DND-41 (cell line): ENCODE measurements around the gene MFNG.

ENCODE experiments used
- ATAC-seq: fragments of 200-7000 bp; cut with Tn5 transposase; 3 replicates; pipeline ENCODE4 v1.9.1; 2021; ENCODE audit warnings: low read depth; ENCODE audit not compliant: insufficient read depth
- DNase-seq: peaks from one replicate; pipeline ENCODE4 v3.0.0-alpha.2; 2020
- H2AFZ ChIP-seq: 2 replicates; pipeline ENCODE4 v1.6.0; 2012; ENCODE audit warnings: low read depth, low read length
- H3K27ac ChIP-seq: 2 replicates; pipeline ENCODE4 v1.5.1; 2012; ENCODE audit warnings: low read length, inconsistent platforms
- H3K27me3 ChIP-seq: fragments of 200-600 bp; sonication (generic); 2 replicates; pipeline ENCODE4 v1.6.0; 2012; ENCODE audit warnings: low read length, mild to moderate bottlenecking, inconsistent platforms; ENCODE audit not compliant: insufficient read depth, poor library complexity
- H3K36me3 ChIP-seq: 2 replicates; pipeline ENCODE4 v1.5.1; 2012; ENCODE audit warnings: low read length, inconsistent platforms; ENCODE audit not compliant: insufficient read depth
- H3K4me1 ChIP-seq: 2 replicates; pipeline ENCODE4 v1.5.1; 2012; ENCODE audit warnings: mild to moderate bottlenecking, low read length; ENCODE audit not compliant: insufficient read depth
- H3K4me2 ChIP-seq: 2 replicates; pipeline ENCODE4 v1.6.0; 2012; ENCODE audit warnings: mild to moderate bottlenecking, moderate library complexity, low read length, inconsistent platforms; ENCODE audit not compliant: insufficient read depth
- H3K4me3 ChIP-seq, 2 experiments: fragments of 200-600 bp in 1 of 2; shearing (Covaris generic) in 1 of 2; 2 replicates each; pipeline ENCODE4 v1.5.1; 2012 to 2016; ENCODE audit warnings: inconsistent platforms in 2 of 2, low read length in 2 of 2, mild to moderate bottlenecking in 2 of 2, low read depth in 1 of 2, moderate library complexity in 1 of 2
- H3K79me2 ChIP-seq: 2 replicates; pipeline ENCODE4 v1.6.0; 2012; ENCODE audit warnings: low read length, inconsistent platforms; ENCODE audit not compliant: insufficient read depth
- H3K9ac ChIP-seq: 2 replicates; pipeline ENCODE4 v1.6.0; 2012; ENCODE audit warnings: low read depth, mild to moderate bottlenecking, inconsistent platforms, low read length, moderate library complexity
- H3K9me3 ChIP-seq: 2 replicates; pipeline ENCODE4 v1.5.1; 2012; ENCODE audit warnings: low read length, moderate library complexity, mild to moderate bottlenecking, inconsistent platforms; ENCODE audit not compliant: insufficient read depth, severe bottlenecking
- H4K20me1 ChIP-seq: 2 replicates; pipeline ENCODE4 v1.6.0; 2012; ENCODE audit warnings: low read length; ENCODE audit not compliant: insufficient read depth
- EZH2 ChIP-seq: IDR thresholded peaks from 3 replicates; pipeline ENCODE4 v1.6.1; 2012; ENCODE audit warnings: borderline replicate concordance, low read depth, mild to moderate bottlenecking, moderate library complexity, low read length, inconsistent platforms; ENCODE audit not compliant: severe bottlenecking
- TF ChIP-seq, protein P1 (sequence below): IDR thresholded peaks from 2 replicates; pipeline ENCODE4 v1.5.1; 2012; ENCODE audit warnings: borderline replicate concordance, low read length, moderate library complexity, mild to moderate bottlenecking; ENCODE audit not compliant: poor library complexity, severe bottlenecking; ENCODE audit errors: extremely low read depth

The MFNG gene

DNA sequence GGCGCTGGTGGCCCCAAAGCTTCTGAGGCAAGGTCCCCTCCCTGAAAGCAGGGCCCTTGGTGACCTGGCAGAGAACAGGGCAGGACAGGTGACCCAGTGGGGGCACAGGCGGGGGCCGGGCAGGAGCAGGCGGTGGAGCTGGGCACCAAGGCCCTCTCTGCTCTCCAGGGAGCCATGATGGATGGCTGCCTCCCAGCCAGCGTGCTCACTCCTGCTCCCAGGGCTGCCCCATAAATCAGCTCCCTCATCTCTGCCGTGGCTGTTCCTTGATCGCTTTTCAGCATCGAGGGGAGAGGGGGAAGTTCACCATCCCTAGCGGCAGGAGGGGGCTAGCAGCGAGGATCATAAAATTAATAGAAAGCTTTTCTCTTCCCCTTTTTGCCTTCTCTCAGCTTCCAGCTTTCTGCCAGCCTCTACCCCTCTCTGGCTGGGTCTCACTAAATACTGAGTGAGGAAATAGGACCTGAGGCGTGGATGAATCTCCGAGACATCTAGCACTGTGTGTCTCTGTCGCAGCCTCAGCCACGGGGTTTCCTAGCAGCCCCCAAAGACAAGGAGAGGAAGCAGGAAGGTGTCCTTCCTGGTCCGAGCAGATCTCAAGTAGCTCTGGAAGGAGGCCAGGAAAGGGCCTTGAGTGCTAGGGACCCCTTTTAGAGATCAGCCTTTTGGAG, 36.7 kb downstream of the MFNG start:
- no peak for DNase-seq

DNA sequence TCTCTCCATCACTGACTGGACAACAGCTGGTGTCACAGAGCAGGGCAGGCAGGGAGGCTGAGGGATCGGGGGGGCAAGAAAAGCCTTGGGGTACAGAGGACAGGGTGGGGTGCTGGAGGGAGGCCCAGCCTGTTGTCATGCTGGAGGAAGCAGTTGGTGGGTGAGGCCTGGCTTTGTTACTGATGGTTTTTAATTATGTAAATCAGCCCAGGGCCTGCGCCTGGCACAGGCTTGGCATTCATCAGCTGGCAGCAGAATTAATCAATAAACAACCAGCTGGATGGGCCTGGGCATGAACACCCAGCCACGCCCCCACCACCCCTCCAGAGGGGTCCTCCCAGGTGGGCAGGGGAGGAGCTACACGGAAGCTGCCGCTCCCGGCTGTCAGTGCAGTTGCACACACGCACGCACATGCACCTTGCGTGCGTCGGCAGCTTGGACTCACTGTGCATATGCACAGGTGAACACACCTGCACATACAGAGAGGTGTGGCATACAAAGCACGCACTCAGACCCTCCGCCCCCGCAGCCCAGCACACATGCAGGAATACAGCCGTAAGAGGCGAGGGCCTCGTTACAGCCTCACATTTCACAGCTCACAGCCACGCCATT, 37.6 kb downstream of the MFNG start:
- no peak overlapping the region for H3K27ac ChIP-seq
- no peak overlapping the region for H2AFZ ChIP-seq
- no peaks in the 10 kb centered on the region for H3K79me2 ChIP-seq
- H3K27me3 ChIP-seq = no peaks in the 10 kb centered on the region
- no peaks in the 10 kb centered on the region for H3K4me1 ChIP-seq
- no peak for ATAC-seq
- H3K9ac ChIP-seq = no peak overlapping the region
- no peaks in the 10 kb centered on the region for H3K36me3 ChIP-seq
- H4K20me1 ChIP-seq = no peaks in the 10 kb centered on the region; the same call in 1 of the 2 replicates
- no peaks in the 10 kb centered on the region for H3K9me3 ChIP-seq
- no peak overlapping the region for H3K4me2 ChIP-seq
- DNase-seq = no peak
- H3K4me3 ChIP-seq = no peak overlapping the region
- TF ChIP-seq EZH2 = no peak
- TF ChIP-seq, protein P1, sequence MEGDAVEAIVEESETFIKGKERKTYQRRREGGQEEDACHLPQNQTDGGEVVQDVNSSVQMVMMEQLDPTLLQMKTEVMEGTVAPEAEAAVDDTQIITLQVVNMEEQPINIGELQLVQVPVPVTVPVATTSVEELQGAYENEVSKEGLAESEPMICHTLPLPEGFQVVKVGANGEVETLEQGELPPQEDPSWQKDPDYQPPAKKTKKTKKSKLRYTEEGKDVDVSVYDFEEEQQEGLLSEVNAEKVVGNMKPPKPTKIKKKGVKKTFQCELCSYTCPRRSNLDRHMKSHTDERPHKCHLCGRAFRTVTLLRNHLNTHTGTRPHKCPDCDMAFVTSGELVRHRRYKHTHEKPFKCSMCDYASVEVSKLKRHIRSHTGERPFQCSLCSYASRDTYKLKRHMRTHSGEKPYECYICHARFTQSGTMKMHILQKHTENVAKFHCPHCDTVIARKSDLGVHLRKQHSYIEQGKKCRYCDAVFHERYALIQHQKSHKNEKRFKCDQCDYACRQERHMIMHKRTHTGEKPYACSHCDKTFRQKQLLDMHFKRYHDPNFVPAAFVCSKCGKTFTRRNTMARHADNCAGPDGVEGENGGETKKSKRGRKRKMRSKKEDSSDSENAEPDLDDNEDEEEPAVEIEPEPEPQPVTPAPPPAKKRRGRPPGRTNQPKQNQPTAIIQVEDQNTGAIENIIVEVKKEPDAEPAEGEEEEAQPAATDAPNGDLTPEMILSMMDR = no peak

More for the DNA sequence above, 36.7 kb downstream of the MFNG start:
- no peaks in the 10 kb centered on the region for H3K27me3 ChIP-seq
- H3K36me3 ChIP-seq = no peaks in the 10 kb centered on the region
- H3K4me2 ChIP-seq = no peak overlapping the region
- no peak overlapping the region for H3K27ac ChIP-seq
- no peak overlapping the region for H2AFZ ChIP-seq
- H3K9me3 ChIP-seq = no peaks in the 10 kb centered on the region
- no peaks in the 10 kb centered on the region for H3K4me1 ChIP-seq
- H3K9ac ChIP-seq = no peak overlapping the region
- no peaks in the 10 kb centered on the region for H3K79me2 ChIP-seq
- H3K4me3 ChIP-seq = no peak overlapping the region
- ATAC-seq = no peak
- no peak for TF ChIP-seq EZH2
- TF ChIP-seq, protein P1 = no peak
- no peaks in the 10 kb centered on the region; the same call in 1 of the 2 replicates for H4K20me1 ChIP-seq

DNA sequence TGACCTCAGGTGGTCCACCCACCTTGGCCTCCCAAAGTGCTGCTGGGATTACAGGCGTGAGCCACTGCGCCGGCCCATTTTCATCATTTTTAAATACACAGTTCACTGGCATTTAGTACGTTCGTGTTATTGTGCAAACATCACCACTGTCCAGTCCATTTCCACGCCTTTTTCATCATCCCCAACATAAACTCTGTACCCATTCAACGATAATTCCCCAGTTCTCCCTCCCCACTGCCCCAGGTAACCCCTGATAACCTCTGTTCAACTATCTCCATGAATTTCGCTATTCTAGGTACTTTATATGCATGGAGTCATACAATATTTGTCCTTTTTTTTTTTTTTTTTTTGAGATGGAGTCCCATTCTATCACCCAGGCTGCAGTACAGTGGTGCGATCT, 40.7 kb downstream of the MFNG start:
- DNase-seq (no peak), ATAC-seq (no peak)
- H3K4me2 ChIP-seq = no peak overlapping the region
- no peak overlapping the region for H3K9ac ChIP-seq
- TF ChIP-seq, protein P1 = no peak
- TF ChIP-seq EZH2 = no peak
- H3K36me3 ChIP-seq = no peaks in the 10 kb centered on the region
- H3K79me2 ChIP-seq = no peaks in the 10 kb centered on the region
- no peak overlapping the region for H3K27ac ChIP-seq
- H2AFZ ChIP-seq = no peak overlapping the region
- no peaks in the 10 kb centered on the region for H3K27me3 ChIP-seq
- H3K4me3 ChIP-seq = no peak overlapping the region
- H3K4me1 ChIP-seq = no peaks in the 10 kb centered on the region
- H4K20me1 ChIP-seq = no peaks in the 10 kb centered on the region; the same call in 1 of the 2 replicates
- peaks cover 5% of the 10 kb centered on the region for H3K9me3 ChIP-seq
